Left lung (tissue), 10 donors: Measurements from ENCODE around the gene CTNNA3. TPM values are rescaled to one million over a fixed set of nuclear protein-coding genes. Genes with fewer than 3 reads are reported as not detected.

Experiments
- ATAC-seq: fragments of 200-7000 bp; cut with Tn5 transposase; one replicate; pipeline ENCODE4 v1.9.1; 2020; ENCODE audit warnings: moderate library complexity
- DNase-seq, 4 donors: peaks; one replicate each; pipeline ENCODE4 v3.0.0-alpha.2; 2013 to 2020
- H3K27ac ChIP-seq, 2 donors: fragments of 200-600 bp; sonication (generic) in 1 of 2; one replicate each; pipeline versions ENCODE4 v1.5.0 to v1.8.0; 2020 to 2021
- H3K27me3 ChIP-seq, 2 donors: fragments of 200-600 bp; sonication (generic) in 1 of 2; one replicate each; pipeline versions ENCODE4 v1.5.0 to v1.8.0; 2020 to 2021
- H3K36me3 ChIP-seq, 2 donors: fragments of 200-600 bp; sonication (generic) in 1 of 2; one replicate each; pipeline versions ENCODE4 v1.5.0 to v1.8.0; 2020 to 2021
- H3K4me1 ChIP-seq, 2 donors: fragments of 200-600 bp; one replicate each; pipeline ENCODE4 v1.8.0; 2021
- H3K4me3 ChIP-seq, 2 donors: fragments of 200-600 bp; sonication (generic) in 1 of 2; one replicate each; pipeline versions ENCODE4 v1.5.0 to v1.8.0; 2020 to 2021; ENCODE audit warnings: mild to moderate bottlenecking in 1 of 2
- H3K9me3 ChIP-seq, 2 donors: fragments of 200-600 bp; sonication (generic) in 1 of 2; one replicate each; pipeline versions ENCODE4 v1.5.0 to v1.8.0; 2020 to 2021
- intact Hi-C, 2 donors: fragments of 100-400 bp; cut with DNase I; formaldehyde crosslinking; loops; one replicate each; pipeline versions ENCODE4 v1.11.2 to v1.14.2; 2022
- polyA plus RNA-seq, 6 donors: library from polyadenylated mRNA; unstranded; fragments of 120-200 nt; gene quantifications; one replicate each; pipeline ENCODE4 v1.2.1, GENCODE V29; 2013; ENCODE audit not compliant: insufficient read length in 6 of 6
- total RNA-seq, 2 donors: library from RNA; stranded (reverse); fragmentation: NEBNext Ultra II Directional; extraction: Animal tissue kit (Norgen Biotek cat#: 25700); gene quantifications; one replicate each; pipeline ENCODE4 v1.2.1, GENCODE V29; 2021
- TF ChIP-seq, protein P1 (sequence below), 2 donors: fragments of 200-600 bp; sonication (generic) in 1 of 2; IDR thresholded peaks; one replicate each; pipeline versions ENCODE4 v1.5.0 to v1.8.0; 2021; ENCODE audit warnings: antibody characterized with exemption in 2 of 2
- donor health status: DM: no; HTN: yes; CAD: no.
- donor health status: DM: no; HTN: no; CAD: no.

The CTNNA3 gene
- total and polyA plus RNA-seq, 8 donors: 1.1 to 8.2 (median 6.6) TPM; not detected in 1

DNA sequence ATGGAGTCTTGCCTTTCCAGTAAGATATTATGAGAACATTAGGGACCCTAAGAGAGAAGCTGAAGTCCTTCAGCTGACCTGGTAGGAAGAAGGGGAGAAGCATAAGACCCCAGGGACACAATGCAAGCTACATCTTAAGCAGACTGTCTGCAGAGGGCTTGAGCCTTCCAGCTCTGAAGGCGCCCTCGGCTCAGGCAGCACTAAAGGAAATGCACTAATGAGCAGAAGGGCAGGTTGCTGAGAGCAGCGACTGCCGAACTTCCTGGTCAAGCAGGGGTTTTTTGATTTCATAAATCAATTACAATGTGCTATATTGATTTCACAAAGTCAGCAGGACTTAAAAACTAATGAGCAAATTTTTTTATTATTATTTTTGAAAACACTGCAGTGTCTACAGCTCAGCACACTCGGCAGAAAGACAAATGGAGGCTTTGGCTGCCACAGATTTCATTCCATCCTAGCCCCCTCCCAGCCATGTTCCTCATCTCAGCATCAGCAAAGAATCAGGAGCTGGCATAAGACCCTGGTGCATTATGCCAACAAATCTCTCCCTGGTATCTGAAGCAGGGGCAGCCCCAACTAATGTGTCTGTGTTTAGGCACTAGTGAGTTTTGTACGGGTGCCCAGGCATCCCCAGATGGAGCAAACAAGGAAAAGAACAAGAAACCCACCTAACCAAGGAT is 713.1 kb downstream of the CTNNA3 start:
- Histone ChIP-seq H3K36me3 (no peaks in the 10 kb centered on the region), H3K9me3 (no peaks in the 10 kb centered on the region), H3K4me1 (no peaks in the 10 kb centered on the region), H3K27me3 (no peaks in the 10 kb centered on the region), H3K27ac (no peak overlapping the region), H3K4me3 (no peak overlapping the region)
- no peak for DNase-seq
- intact Hi-C loops: no loop called here
- no peak for ATAC-seq
- TF ChIP-seq, protein P1, sequence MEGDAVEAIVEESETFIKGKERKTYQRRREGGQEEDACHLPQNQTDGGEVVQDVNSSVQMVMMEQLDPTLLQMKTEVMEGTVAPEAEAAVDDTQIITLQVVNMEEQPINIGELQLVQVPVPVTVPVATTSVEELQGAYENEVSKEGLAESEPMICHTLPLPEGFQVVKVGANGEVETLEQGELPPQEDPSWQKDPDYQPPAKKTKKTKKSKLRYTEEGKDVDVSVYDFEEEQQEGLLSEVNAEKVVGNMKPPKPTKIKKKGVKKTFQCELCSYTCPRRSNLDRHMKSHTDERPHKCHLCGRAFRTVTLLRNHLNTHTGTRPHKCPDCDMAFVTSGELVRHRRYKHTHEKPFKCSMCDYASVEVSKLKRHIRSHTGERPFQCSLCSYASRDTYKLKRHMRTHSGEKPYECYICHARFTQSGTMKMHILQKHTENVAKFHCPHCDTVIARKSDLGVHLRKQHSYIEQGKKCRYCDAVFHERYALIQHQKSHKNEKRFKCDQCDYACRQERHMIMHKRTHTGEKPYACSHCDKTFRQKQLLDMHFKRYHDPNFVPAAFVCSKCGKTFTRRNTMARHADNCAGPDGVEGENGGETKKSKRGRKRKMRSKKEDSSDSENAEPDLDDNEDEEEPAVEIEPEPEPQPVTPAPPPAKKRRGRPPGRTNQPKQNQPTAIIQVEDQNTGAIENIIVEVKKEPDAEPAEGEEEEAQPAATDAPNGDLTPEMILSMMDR (IDR thresholded peaks at IDR 0.05): no peak

DNA sequence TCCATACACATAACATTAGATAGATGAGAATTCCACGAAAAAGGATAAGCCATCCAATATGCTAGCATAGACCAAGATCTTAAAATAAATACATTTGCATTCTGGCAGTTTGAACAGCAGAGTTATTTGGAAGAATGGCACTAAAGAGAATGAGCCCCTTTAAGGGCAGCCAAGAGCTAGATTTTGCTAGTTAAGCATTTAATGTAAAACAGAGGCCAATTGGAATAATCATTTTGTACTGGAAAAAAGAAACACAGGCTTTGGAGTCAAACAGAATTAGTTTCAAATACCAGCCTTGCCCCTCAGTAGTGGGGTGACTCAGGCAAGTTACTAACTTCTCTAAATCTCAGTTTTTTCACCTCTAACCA is 714.0 kb downstream of the CTNNA3 start:
- intact Hi-C loops: no loop called here
- no peaks in the 10 kb centered on the region for H3K36me3 ChIP-seq
- TF ChIP-seq, protein P1 (IDR thresholded peaks at IDR 0.05): no peak
- no peaks in the 10 kb centered on the region for H3K9me3 ChIP-seq
- H3K27ac ChIP-seq: no peak overlapping the region
- no peaks in the 10 kb centered on the region for H3K4me1 ChIP-seq
- DNase-seq: no peak
- ATAC-seq: no peak
- no peak overlapping the region for H3K4me3 ChIP-seq
- no peaks in the 10 kb centered on the region for H3K27me3 ChIP-seq

DNA sequence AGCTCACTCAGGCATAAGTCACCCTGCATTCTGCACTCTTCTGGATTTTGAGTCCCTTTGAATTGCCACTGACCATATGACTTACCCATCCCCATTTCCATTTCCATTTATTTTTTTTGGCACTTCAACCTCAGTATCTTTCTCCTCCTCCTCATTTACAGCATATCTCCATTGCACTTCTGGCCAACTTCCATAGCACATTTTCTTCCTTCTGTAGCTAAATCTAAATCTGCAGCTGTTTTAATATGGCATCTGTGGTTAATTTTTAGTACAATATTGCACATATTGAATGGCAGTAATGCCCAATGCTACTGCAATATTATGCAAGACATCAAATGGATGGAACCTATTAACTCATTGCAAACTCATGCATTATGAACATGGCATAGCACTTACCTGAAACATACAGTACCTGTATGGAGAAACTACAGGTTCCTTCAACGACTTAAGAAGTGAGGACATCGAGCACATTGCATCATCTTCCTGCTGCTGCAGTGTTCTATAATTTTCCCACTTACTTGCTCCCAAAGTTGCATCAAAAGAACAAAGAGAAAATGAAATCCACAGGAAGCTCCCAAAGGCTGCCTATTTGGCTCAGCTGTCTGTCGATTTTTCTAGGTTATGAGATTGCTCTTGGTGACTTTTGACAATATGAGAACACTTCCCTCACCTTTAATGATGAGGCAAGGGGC is 714.5 kb downstream of the CTNNA3 start:
- H3K9me3 ChIP-seq: no peaks in the 10 kb centered on the region
- H3K27me3 ChIP-seq: no peaks in the 10 kb centered on the region
- H3K4me1 ChIP-seq: no peaks in the 10 kb centered on the region
- TF ChIP-seq, protein P1 (IDR thresholded peaks at IDR 0.05): no peak
- no peaks in the 10 kb centered on the region for H3K36me3 ChIP-seq
- intact Hi-C loops: no loop called here
- H3K27ac ChIP-seq: no peak overlapping the region
- DNase-seq (no peak), ATAC-seq (no peak)
- H3K4me3 ChIP-seq: no peak overlapping the region

DNA sequence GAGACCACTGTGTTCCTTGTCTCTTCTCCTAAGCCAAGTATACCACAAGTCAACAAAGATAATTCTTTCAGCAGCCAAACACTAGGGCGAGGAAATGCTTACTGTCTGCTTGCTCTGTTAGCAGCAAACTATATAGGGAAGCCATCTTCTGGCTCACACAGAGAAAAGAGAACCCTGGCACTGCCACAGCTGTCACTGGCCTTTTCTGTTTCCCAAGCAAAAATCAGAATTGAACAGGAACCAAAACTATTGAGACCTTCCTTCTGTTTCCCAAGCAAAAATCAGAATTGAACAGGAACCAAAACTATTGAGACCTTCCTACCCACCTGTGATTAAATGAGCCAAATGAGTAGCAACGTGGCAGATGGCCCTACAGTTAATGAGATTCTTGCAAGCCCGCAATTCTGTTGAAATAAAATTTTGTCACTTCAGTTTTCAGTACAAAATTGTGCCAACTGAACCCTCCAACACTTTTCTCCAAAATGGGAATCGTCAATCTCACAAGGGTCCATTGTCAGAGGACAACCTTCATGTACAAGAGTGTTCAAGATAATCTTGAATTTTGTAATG is 715.7 kb downstream of the CTNNA3 start:
- H3K4me3 ChIP-seq: no peak overlapping the region
- H3K27ac ChIP-seq: no peak overlapping the region
- H3K36me3 ChIP-seq: no peaks in the 10 kb centered on the region
- no peak for DNase-seq
- no peaks in the 10 kb centered on the region for H3K27me3 ChIP-seq
- TF ChIP-seq, protein P1 (IDR thresholded peaks at IDR 0.05): no peak
- no peak for ATAC-seq
- no peaks in the 10 kb centered on the region for H3K4me1 ChIP-seq
- intact Hi-C loops: no loop called here
- no peaks in the 10 kb centered on the region for H3K9me3 ChIP-seq

DNA sequence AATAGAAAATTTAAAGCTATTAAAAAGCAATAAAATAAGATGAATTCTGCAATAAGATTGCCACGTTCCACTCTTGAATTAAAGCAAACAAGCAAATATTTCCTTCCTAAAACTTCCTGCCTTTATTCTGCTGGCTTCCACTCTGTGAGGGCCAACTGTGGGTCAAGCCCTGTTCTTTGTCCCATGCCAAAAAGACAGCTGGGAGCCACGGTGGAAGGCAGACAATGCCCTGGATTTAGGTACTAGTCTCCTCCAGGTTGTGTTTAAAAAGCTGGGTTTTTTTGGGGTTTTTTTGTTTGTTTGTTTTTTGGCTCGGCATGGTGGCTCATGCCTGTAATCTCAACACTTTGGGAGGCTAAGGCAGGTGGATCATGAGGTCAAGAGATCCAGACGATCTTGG is 731.0 kb downstream of the CTNNA3 start:
- intact Hi-C loops: no loop called here
- DNase-seq (peak in 1 of 4 donors; percentile 13), ATAC-seq (no peak)
- TF ChIP-seq, protein P1 (IDR thresholded peaks at IDR 0.05): no peak
- H3K9me3 ChIP-seq: no peaks in the 10 kb centered on the region
- no peak overlapping the region for H3K27ac ChIP-seq
- H3K27me3 ChIP-seq: no peaks in the 10 kb centered on the region
- H3K36me3 ChIP-seq: no peaks in the 10 kb centered on the region
- no peak overlapping the region for H3K4me3 ChIP-seq
- no peaks in the 10 kb centered on the region for H3K4me1 ChIP-seq
